PC-3 (cell line): ENCODE measurements around the gene DROSHA.

Experiments used
- CTCF ChIP-seq: fragments of 300-600 bp; sonication (generic); conservative IDR thresholded peaks from 2 replicates; pipeline ENCODE4 v1.5.1; 2017; ENCODE audit warnings: antibody characterized with exemption, low read depth, mild to moderate bottlenecking, low read length
- EZH2 ChIP-seq: fragments of 300-600 bp; sonication (generic); IDR thresholded peaks from one replicate; pipeline ENCODE4 v1.6.1; 2017; ENCODE audit warnings: antibody characterized with exemption, mild to moderate bottlenecking, low read length; ENCODE audit not compliant: unreplicated experiment

- TF ChIP-seq CTCF, result no peak
- no peak for TF ChIP-seq EZH2
These were observed 98.7 kb downstream of the DROSHA start for GRCh38 chr5:31433229-31433628.
